ENCODE results near the gene DLGAP1. TPM values are rescaled to one million over a fixed set of nuclear protein-coding genes. Genes with fewer than 3 reads are reported as not detected.

Gene DLGAP1
- total RNA-seq, 1 experiment from 2014 or later: 0.39 TPM

GRCh38 chr18:3500016-3500415 lies 955.1 kb downstream of the DLGAP1 start:
- Histone ChIP-seq H3K27ac (ENCODE audit: low read depth, low read length) (no peak overlapping the region), H3K27me3 (ENCODE audit: insufficient read depth, low read length) (no peaks in the 10 kb centered on the region), H4K20me1 (ENCODE audit: insufficient read depth) (no peaks in the 10 kb centered on the region), H3K9ac (ENCODE audit: low read length) (no peak overlapping the region), H3K79me2 (ENCODE audit: insufficient read depth, low read length) (no peaks in the 10 kb centered on the region), H3K9me3 (ENCODE audit: control insufficient read depth in 1 of 2, insufficient read depth in 1 of 2, low read depth in 1 of 2, low read length in 2 of 2) (no peaks in the 10 kb centered on the region), H3K9me2 (ENCODE audit: insufficient read depth) (no peaks in the 10 kb centered on the region), H2AFZ (ENCODE audit: low read depth, low read length, poor library complexity, severe bottlenecking) (no peak overlapping the region), H3K4me3 (replicated peaks in 1 of 2; ENCODE audit: low read depth in 1 of 2, low read length in 2 of 2) (no peak overlapping the region), H3K4me1 (ENCODE audit: control insufficient read depth in 1 of 2, insufficient read depth in 2 of 2, low read length in 2 of 2) (no peaks in the 10 kb centered on the region), H3K36me3 (ENCODE audit: control insufficient read depth in 1 of 2, insufficient read depth in 2 of 2, low read length in 2 of 2) (no peaks in the 10 kb centered on the region), H3K4me2 (ENCODE audit: low read length) (no peak overlapping the region)
- RAD21 ChIA-PET (ENCODE audit: low non-redundant PET in 1 of 2, low total read pairs in 2 of 2, uncharacterized antibody in 2 of 2, unreplicated experiment in 2 of 2): no interaction called here
- TF ChIP-seq RAD21 (IDR thresholded peaks at IDR 0.05; ENCODE audit: low read depth) (no peak), EGR1 (IDR thresholded peaks at IDR 0.05; ENCODE audit: low read depth) (no peak), ZFX (IDR thresholded peaks at IDR 0.05) (no peak), ELF1 (IDR thresholded peaks at IDR 0.05; ENCODE audit: borderline replicate concordance, low read depth) (no peak), TCF7L2 (IDR thresholded peaks at IDR 0.05; ENCODE audit: borderline replicate concordance, extremely low read depth, insufficient read depth, insufficient read length) (peak; percentile 84), POLR2AphosphoS5 (IDR thresholded peaks at IDR 0.05; ENCODE audit: low read depth, low read length) (no peak), CBX3 (IDR thresholded peaks at IDR 0.05; ENCODE audit: low read depth) (no peak), FOSL1 (IDR thresholded peaks at IDR 0.05; ENCODE audit: low read depth) (no peak)
- TF ChIP-seq, protein P1, sequence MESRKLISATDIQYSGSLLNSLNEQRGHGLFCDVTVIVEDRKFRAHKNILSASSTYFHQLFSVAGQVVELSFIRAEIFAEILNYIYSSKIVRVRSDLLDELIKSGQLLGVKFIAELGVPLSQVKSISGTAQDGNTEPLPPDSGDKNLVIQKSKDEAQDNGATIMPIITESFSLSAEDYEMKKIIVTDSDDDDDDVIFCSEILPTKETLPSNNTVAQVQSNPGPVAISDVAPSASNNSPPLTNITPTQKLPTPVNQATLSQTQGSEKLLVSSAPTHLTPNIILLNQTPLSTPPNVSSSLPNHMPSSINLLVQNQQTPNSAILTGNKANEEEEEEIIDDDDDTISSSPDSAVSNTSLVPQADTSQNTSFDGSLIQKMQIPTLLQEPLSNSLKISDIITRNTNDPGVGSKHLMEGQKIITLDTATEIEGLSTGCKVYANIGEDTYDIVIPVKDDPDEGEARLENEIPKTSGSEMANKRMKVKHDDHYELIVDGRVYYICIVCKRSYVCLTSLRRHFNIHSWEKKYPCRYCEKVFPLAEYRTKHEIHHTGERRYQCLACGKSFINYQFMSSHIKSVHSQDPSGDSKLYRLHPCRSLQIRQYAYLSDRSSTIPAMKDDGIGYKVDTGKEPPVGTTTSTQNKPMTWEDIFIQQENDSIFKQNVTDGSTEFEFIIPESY (IDR thresholded peaks at IDR 0.05; ENCODE audit: extremely low read depth, insufficient replicate concordance, low read length): no peak
- DNase-seq (ENCODE audit: low read depth, low spot score): no peak
- no peak; the same call in 1 of the 2 replicates for ATAC-seq
- intact Hi-C loops (cut with micrococcal nuclease): no loop called here
- POLR2A ChIA-PET: interaction anchor here (1.1 to 1.2 kb wide), 2 partner anchors 10 to 103 kb away, joined by 3 read pairs; no protein-coding TSS in a partner anchor
- CTCF ChIA-PET: no interaction called here
- no TSS peak for BruUV-seq (replicated peaks)

DNA sequence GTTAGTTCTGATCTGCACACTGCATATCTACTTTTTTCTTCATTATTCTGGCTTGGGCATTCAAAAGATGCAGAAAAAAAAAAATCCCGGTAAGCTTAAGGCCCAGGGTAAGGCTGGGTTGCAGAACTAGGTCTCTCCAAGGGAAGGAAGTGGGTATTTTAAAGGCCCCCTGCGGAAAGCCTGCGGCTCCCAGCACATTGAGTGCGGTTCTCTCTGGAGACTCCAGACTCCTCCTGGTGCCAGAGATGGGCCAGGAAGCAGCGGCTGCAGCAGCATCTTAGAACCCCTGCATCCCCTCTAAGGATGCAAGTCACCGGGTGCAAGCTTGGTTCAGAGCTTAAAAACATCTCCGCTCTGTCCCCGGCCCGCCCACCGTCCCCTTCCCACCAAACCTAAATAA lies 955.6 kb downstream of the DLGAP1 start:
- no peaks in the 10 kb centered on the region for H4K20me1 ChIP-seq (ENCODE audit: insufficient read depth)
- RAD21 ChIA-PET (ENCODE audit: low non-redundant PET in 1 of 2, low total read pairs in 2 of 2, uncharacterized antibody in 2 of 2, unreplicated experiment in 2 of 2): no interaction called here
- H3K36me3 ChIP-seq (ENCODE audit: control insufficient read depth in 1 of 2, insufficient read depth in 2 of 2, low read length in 2 of 2): no peaks in the 10 kb centered on the region
- H3K79me2 ChIP-seq (ENCODE audit: insufficient read depth, low read length): no peaks in the 10 kb centered on the region
- H3K9me3 ChIP-seq (ENCODE audit: control insufficient read depth in 1 of 2, insufficient read depth in 1 of 2, low read depth in 1 of 2, low read length in 2 of 2): no peaks in the 10 kb centered on the region
- no peaks in the 10 kb centered on the region for H3K4me1 ChIP-seq (ENCODE audit: control insufficient read depth in 1 of 2, insufficient read depth in 2 of 2, low read length in 2 of 2)
- CTCF ChIA-PET: no interaction called here
- no peak overlapping the region for H3K4me3 ChIP-seq (replicated peaks in 1 of 2; ENCODE audit: low read depth in 1 of 2, low read length in 2 of 2)
- H3K4me2 ChIP-seq (ENCODE audit: low read length): no peak overlapping the region
- no TSS peak for BruUV-seq (replicated peaks)
- DNase-seq (ENCODE audit: low read depth, low spot score) (no peak), ATAC-seq (no peak)
- intact Hi-C loops (cut with micrococcal nuclease): no loop called here
- H3K27me3 ChIP-seq (ENCODE audit: insufficient read depth, low read length): no peaks in the 10 kb centered on the region
- no peak overlapping the region for H2AFZ ChIP-seq (ENCODE audit: low read depth, low read length, poor library complexity, severe bottlenecking)
- no peak overlapping the region for H3K9ac ChIP-seq (ENCODE audit: low read length)
- POLR2A ChIA-PET: interaction anchor here (1.2 kb wide), 1 partner anchor 9 kb away, joined by 3 read pairs; no protein-coding TSS in a partner anchor
- no peaks in the 10 kb centered on the region for H3K9me2 ChIP-seq (ENCODE audit: insufficient read depth)
- H3K27ac ChIP-seq (ENCODE audit: low read depth, low read length): no peak overlapping the region
- no peak for TF ChIP-seq ATF3 (IDR thresholded peaks at IDR 0.05)
- TF ChIP-seq TCF7L2 (IDR thresholded peaks at IDR 0.05; ENCODE audit: borderline replicate concordance, extremely low read depth, insufficient read depth, insufficient read length): no peak
- TF ChIP-seq, protein P1 (IDR thresholded peaks at IDR 0.05; ENCODE audit: extremely low read depth, insufficient replicate concordance, low read length): no peak
- no peak for TF ChIP-seq RAD21 (IDR thresholded peaks at IDR 0.05; ENCODE audit: low read depth)
- TF ChIP-seq ZNF274 (IDR thresholded peaks at IDR 0.05; ENCODE audit: low read depth, low read length): no peak
- no peak for TF ChIP-seq SP1 (IDR thresholded peaks at IDR 0.05; ENCODE audit: low read depth)
- TF ChIP-seq CEBPB (IDR thresholded peaks at IDR 0.05; ENCODE audit: low read depth): no peak
- no peak for TF ChIP-seq ZFX (IDR thresholded peaks at IDR 0.05)
- no peak for TF ChIP-seq YY1 (IDR thresholded peaks at IDR 0.05; ENCODE audit: extremely low read depth, insufficient replicate concordance, low read depth, low read length)
- TF ChIP-seq JUND (IDR thresholded peaks at IDR 0.05): no peak
- TF ChIP-seq POLR2AphosphoS5 (IDR thresholded peaks at IDR 0.05; ENCODE audit: low read depth, low read length): no peak
- no peak for TF ChIP-seq SRF (IDR thresholded peaks at IDR 0.05; ENCODE audit: low read depth)
- no peak for TF ChIP-seq ELF1 (IDR thresholded peaks at IDR 0.05; ENCODE audit: borderline replicate concordance, low read depth)
- TF ChIP-seq FOSL1 (IDR thresholded peaks at IDR 0.05; ENCODE audit: low read depth): no peak
- no peak for TF ChIP-seq EZH2 (IDR thresholded peaks at IDR 0.05)

Data from HCT116 (cell line).